ENCODE data around the gene GPR82. TPM values are rescaled to one million over a fixed set of nuclear protein-coding genes. Genes with fewer than 3 reads are reported as not detected.
"Not testable (repeated sequence)": the region's sequence is repeated elsewhere in the genome, so short reads cannot be mapped to it uniquely, and the experiment has no call there.

GPR82 gene
- polyA plus RNA-seq, 4 donors, result 0.03 to 0.35 (median 0.30) TPM

DNA sequence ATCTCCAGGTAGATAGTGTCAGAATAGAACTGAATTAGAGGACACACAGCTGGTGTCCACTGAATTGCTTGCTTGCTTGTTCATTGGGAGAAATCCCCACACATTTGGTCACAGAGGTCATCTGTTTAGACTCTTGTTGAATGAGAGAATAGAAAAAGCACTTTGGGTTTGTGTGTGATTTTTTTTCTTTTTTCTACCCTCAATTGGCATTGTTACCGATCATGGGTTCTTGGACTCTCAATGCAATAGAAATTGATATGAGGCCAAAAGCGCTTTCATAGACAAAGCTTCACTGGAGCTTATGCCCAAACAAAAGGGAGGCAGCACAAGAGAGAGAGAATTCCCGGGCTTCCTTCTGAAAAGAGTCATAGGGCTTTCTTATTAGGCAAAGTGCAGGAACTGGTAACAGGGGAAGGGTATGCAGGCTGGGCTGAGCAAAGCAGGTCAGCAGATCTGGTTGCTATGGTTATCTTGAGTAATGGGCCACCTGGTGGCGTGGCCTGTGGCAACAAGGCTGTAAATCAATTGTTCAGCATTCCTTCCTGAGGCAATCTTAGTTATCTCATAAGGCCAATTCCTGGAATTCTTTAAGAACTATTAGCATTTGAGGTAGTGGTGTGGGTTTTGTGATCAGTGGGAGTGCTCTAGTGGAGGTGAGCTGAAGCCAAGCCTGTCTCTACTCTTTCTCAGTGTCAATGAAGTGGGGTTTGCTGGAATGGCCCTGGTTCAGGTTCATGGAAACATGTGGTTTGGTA, 5.3 kb upstream of the GPR82 start:
- no peak for DNase-seq (ENCODE audit: low read depth in 4 of 4, low spot score in 3 of 4)

DNA sequence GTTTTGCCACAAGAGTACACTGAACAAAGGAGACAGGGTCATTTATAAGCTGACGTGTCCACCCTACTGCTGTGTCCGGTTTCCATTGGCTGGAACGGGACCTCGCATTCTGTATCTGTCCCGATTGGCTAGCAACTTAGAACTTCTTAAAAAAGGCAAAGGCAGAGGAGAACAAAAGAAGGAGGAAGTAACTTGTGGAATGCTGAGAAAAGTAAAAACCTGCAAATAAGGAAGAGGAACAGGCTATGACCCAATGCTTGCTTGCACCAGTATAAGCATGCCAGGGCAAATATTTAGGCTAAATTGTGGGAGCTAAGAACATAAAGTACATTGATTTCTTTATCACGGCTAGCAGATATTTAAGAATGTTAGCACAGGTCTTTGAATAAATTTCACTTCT, 4.4 kb upstream of the GPR82 start:
- not testable (repeated sequence) for DNase-seq (ENCODE audit: low read depth in 4 of 4, low spot score in 3 of 4)

DNA sequence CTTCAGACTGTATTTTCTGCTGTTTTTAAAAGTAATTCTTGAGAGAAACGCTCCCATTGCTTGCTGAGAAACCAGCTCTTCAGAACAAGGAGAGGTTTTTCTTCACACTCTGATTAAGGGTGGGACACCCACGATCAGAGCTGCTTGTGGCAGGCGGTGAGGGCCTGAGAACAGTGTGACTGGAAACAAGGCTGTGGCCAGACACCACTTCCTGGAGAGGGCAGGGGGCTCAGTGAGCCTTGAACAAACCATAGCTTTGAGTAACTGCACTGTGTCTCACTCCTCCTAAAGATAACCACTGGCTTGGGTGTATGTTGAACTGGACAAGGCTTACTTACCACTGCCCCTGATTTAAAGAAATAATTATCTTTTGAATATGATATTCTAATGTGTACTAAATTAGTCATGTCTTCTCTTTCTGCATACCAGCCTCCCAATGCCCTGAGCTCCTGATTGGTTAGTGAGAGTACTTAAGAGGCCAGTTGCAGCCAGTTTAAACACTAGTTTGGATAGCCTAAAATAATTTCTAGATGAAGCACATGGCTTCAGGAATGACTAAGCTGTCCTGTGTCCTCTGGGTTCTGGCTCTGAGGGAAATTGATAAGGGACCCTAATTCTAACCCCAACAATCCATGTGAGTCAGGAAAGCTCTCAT, 3.7 kb upstream of the GPR82 start:
- no peak for DNase-seq (ENCODE audit: low read depth in 4 of 4, low spot score in 3 of 4)

DNA sequence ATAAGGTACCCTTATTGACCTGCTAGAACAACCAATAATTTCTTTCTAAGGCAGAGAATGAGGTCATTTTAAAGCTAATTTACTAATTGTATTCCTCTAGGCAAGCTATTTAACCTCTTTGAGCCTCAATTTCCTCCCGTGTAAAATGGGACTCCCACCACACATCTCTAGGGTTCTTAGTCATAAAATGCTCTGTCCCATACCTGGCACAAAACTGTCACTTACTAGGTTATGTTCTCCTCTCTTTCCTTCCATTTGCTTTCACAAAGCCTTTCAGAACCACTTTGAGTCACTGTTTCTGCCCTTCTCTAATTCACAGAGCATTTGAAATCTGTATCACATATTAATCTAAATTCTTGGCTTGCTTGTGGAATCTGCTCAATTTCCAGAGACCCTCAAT, 2.4 kb upstream of the GPR82 start:
- no peak for DNase-seq (ENCODE audit: low read depth in 4 of 4, low spot score in 3 of 4)

DNA sequence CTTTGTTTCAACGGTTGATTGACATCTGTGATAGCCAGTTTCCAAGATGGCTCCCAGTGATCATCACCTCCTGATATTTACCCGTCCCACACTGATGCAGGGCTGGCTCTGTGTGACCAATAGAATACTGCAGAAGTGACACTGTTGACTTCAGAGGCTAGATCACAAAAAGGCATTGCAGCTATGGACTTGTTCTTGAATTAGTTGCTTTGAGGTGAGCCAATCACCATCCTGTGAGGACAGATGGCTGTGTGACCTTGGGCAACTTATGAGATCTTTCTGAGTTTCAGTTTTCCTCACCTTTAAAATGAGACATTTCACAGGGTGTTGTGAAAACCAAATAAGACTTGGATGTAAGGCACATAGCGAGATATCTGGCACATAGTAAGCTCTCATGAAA, 1.8 kb upstream of the GPR82 start:
- no peak for DNase-seq (ENCODE audit: low read depth in 4 of 4, low spot score in 3 of 4)

DNA sequence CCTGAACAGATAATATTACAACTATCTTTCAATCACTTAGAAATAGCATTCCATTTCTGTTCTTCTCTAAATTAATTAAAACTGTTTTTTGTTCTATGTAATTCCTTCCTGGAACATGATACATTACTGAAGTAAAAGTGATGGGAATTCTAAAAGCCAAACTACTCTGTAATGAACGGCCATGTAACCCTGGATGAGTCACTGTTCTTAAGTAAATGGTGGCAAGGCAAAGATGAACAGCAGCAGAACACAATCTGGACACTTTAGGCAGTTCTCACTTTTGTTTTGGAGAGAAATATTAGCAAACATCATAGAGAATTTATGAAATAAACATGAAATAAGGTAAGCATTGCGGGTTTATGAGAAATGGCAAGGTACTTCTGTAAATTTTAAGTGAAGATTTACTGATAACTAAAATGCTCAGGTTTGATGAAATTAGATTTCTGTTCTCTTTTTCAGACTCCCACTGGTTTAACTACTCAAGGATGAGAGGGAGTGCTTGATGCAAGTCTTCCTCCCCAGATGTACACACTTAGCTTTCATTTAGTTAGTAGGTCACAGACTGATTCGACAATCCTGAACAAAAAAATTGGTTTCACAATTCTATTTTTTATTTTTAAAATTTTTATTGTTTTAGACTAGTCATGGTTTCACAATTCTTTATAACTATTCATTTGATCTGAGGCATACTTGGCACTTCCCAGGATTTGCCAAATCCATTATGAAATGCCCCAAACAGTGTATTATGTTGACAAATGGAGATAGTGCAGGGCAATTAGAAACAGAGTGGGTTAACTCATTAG, 964 bp upstream of the GPR82 start:
- DNase-seq (ENCODE audit: low read depth in 4 of 4, low spot score in 3 of 4), result no peak

DNA sequence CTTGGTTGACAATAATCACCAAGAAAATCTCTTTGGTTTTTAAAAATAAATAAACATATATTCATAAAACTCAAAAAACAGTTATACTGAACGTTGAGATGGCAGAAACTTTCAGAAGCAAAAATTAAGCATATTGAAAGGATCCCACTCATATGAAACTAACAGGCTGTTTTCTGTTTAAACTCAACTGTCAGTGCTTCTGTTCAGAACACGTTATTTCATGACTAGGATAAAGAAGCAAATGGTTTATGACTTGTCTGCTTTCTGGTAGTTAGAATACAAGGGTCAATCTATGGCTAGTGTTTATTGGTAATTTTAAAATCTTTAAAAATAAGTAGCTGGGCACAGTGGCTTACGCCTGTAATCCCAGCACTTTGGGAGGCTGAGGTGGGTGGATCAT, 4.1 kb downstream of the GPR82 start:
- no peak for DNase-seq (ENCODE audit: low read depth in 4 of 4, low spot score in 3 of 4)

DNA sequence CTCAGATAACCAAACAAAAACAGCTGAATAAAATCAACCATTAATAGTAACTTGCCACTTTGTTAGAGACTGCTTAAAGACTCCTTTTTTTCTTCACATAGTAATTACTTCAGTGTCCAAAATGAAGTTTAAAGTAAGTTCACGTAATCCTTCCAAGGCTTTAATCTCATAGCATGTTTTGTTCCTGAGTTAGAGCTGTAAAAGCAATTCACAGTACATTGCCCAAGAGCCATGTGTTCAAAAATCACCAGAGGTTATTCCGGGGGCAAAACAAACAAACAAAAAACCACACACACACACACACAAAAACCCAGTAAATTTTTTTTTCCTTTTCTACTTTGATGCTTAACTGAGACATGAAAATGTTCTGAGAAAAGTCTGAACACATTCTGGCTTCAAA, 6.1 kb downstream of the GPR82 start:
- DNase-seq (ENCODE audit: low read depth in 4 of 4, low spot score in 3 of 4), result no peak

DNA sequence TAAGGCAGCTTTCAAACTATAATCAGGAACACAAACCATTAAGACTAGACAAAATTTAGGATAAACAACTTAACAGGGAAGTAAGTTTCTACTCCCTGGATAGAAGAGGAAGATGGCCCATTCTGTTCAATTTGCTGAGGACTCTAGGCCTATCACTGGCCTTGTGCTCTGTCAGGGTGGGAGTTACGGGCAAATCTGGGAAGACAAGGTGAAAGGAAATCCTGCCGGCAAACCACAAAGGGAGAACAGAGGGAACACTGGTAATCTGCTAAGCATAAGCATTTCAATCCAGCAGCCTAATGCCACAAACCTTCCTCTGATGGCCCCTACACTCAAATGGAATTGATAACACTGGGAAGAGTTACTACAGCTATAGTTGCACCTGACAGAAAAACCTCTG, 8.3 kb downstream of the GPR82 start:
- no peak for DNase-seq (ENCODE audit: low read depth in 4 of 4, low spot score in 3 of 4)

DNA sequence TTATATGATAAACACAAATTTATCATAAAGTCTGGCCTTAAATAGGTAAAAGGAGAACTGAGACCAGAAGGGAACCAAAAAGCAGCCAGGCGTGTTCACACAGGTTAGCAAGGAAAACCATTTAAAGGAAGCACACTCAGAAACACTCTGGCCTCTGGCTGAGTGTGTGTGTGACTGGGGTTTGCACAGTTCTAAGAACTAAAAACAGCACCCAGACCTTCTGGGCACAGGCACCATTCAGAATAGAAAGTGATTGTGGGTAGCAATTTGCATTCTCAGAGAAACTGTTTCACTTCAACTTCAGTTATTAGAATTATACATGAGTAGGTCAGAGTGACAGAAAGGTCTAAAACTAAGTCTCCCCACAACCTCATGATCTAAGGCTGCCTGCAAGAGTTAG, 10.0 kb downstream of the GPR82 start:
- no peak for DNase-seq (ENCODE audit: low read depth in 4 of 4, low spot score in 3 of 4)

DNA sequence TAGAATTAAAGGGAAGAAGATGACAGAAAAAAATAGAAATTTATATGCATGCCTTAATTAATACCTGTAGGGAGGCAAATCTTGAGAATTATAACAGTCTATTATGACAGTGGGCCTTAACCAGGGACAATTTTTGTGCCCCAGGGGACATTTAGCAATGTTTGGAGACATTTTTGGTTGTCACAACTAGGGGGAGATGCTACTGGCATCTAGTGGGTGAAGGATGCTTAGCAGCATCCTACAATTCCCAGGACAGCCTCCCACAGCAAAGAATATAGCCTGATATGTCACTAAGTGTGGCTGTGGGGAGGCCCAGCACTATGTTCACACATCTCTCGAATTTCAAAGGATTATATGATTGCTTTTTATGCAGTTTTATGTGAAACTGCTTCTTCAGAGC, 10.5 kb downstream of the GPR82 start:
- no peak for DNase-seq (ENCODE audit: low read depth in 4 of 4, low spot score in 3 of 4)

DNA sequence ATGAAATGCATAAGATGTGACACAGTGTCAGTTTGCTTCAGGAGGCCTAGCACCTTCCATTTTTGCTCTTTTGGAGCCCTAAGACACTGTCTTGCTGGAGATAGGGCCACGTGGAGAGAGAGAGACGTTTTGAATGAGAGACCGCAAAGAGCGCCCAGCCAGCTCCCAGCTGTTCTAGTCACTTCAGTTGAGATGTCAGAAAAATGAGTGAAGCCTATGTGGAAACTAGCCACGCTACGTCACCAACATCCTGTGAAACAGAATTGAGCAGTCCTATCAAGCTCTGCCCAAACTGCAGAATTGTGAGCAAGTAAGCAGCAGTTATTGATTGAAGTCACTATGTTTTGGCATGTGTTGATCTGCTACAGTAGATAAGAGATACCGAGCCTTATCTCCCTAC, 13.1 kb downstream of the GPR82 start:
- DNase-seq (ENCODE audit: low read depth in 4 of 4, low spot score in 3 of 4), result no peak

DNA sequence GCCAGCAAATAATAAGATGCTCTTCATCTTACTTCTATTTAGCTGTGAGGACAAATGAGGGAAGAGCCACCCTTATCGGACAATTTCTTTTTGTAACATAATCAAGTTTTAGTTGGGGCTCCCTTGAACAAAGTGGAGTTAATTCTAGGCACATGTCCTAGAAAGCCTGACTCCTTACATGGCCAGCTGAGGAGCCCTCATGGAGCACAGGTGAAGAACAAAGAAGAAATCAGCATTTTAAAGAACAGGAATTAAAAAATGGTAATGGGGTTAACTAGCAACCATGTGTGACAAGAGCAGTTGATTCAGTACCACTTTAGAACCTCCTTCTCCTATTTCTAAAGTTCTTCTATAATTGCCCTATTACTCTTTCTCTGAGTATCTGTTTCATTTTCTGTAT, 15.9 kb downstream of the GPR82 start:
- no peak for DNase-seq (ENCODE audit: low read depth in 4 of 4, low spot score in 3 of 4)

DNA sequence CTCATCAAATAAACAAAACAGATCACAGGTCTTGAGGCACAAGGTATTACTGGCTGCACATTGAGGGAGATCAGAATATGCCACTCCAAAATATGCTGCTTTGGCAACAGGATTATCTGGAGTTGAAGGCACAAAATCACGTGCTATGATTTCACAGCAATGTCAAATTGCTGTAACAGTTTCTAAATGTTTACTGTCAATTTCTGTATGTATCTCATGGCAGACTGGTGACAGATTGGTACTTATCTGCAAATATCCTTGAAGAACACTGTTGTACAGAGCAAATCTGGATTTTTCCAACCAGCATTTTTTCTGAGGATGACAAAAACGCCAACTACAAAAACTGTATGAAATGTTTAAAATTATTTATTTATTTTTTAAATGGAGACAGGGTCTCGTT, 26.7 kb downstream of the GPR82 start:
- DNase-seq (ENCODE audit: low read depth in 4 of 4, low spot score in 3 of 4), result no peak

DNA sequence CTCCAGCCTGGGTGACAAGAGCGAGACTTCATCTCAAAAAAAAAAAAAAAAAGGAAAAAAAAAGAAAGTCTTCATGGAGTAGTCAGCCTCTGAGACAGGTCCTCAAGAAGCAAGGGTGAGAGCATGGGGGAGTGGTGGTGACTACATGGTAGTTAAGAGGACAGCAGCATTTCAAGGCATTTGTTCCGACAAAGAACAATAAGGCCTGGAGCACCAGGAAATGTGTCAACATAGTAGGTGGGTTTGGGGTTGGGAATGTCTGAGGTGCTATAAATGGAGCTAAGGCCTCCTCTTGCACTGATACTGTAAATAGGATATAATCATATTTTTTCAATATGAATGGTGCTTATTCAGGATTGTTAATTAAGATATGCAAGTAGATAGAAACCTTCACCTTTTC, 34.4 kb downstream of the GPR82 start:
- DNase-seq (ENCODE audit: low read depth in 4 of 4, low spot score in 3 of 4), result no peak

DNA sequence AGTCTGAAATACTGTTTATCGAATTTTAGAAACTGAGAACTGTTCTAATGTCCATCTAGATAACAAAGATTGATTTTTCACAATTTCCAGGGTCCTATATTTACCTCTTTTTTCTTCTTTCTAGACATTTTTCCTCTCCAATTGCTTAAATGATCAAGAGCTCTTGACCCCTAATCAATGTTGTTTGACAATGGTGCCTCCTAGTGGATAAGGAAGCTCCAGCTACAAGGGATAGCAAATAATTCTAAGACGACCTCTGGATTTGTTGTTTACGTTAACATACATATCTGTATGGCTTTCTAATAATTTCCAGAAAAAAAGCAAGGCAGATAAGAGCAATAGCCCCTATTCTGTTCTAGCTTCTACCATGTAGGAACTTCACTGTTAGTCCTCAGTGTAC, 35.8 kb downstream of the GPR82 start:
- no peak for DNase-seq (ENCODE audit: low read depth in 4 of 4, low spot score in 3 of 4)

DNA sequence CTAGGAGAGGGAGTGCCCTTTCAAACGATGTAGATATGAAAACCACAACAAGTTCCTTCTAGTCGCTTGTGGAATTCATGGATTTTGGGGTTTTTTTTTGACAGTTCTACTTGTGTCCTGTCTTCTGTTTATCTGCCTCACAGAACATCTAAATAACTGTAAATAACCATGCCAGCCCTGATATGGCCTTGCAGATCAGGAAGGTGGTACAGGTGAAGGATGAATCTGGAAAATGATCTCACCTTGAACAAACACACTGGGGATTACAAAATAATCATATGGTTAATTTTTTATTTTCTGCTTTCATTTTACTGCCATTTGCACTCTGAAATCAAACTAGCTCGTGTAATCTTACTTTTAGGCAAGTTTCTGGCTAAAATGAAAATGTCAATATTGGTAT, 37.2 kb downstream of the GPR82 start:
- no peak for DNase-seq (ENCODE audit: low read depth in 4 of 4, low spot score in 3 of 4)

DNA sequence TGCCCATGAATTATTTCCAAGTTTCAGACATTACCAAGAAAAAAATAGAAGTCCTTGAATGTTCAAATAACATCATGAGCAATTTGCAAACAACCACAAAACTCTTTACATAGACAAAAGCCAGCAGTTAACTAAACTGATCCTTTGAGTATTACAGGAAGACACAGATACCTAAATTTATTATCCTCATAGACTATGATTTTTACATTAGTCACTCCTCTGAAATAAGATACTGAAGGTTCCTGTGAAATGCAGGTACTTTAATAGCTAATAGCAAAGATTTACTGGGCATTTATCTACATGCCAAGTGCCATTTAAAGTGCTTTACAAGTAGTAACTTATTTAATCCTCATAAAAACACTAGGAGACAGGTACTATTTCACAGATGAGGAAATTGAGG, 37.7 kb downstream of the GPR82 start:
- DNase-seq (ENCODE audit: low read depth in 4 of 4, low spot score in 3 of 4), result no peak

DNA sequence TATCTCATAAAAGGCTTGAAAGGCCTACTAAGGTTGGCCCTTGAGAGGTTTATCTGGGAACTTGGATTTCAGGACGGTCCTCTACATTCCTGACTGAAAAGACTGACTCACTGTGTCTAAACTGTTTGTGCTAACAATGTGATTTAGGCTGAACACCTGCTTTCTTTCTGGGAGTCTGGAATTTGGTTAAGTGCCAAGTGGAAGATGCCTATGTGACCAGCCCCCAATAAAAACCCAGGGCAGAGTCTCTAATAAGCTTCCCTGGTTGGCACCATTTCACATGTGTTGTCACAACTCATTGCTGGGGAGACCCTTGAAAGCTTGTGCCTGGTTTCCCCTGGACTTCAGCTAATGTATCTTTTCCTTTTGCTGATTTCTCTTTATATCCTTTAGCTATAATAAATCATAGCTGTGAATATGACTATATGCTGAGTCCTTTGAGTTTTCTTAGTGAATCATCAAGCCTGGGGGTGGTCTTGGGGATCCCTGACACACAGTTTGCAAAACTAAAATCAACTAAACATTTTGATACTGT, 55.1 kb downstream of the GPR82 start:
- no peak for DNase-seq (ENCODE audit: low read depth in 4 of 4, low spot score in 3 of 4)
